NT2/D1 (cell line): ENCODE results near the gene PAOX.

Experiments used
- YY1 ChIP-seq: IDR thresholded peaks from 2 replicates; pipeline ENCODE4 v1.6.1; 2011; ENCODE audit not compliant: insufficient read length, insufficient read depth
- ZNF274 ChIP-seq: IDR thresholded peaks from 2 replicates; pipeline ENCODE4 v1.6.1; 2011; ENCODE audit warnings: mild to moderate bottlenecking, low read depth, low read length

DNA sequence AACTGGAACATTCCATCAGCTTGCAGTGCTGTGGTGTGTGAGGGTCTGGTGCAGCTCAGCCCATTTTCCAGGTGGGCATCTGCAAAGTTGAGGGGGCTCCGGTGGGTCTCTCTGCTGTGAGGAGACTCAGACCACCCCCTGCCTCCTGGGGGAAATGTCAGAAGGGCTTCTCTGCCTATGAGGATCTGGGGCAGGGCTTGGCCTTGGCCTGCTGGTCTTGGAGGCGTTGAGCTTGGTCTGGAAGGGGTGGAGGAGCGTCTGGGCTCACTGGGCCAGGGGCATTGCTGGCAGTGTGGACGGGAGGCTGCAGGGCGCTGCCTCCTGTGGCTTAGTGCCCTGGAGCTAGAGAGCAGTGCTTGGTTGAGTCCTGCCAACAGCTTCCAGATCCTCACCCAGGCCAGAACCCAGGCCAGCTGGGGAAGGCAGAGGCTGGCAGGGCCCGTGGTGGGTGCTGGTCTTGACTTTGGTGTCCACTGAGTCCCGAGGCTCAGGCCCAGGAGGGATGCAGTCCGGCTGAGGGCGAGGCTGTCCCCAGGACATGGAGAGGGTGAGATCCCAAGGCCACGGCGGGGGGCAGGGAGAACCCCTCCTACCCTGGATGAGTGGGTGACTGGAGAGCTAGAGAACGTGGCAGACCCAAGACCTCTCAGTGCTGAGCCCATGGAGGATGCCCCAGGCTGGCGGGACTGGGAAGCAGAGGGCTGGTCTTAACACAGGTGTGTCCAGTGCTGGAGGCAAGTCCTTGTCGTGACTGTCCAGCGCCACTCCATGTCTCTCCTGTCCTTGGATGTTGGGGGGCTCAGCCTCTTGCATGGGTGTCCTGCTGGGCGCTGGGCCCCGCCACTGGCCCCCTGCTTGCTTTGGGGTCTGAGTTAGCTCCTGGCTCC lies 42.5 kb downstream of the PAOX start:
- TF ChIP-seq ZNF274 (no peak), YY1 (no peak)
